ENCODE results near the gene JMJD8.

Gene JMJD8

GRCh38 chr16:631808-632358 is 52.3 kb downstream of the JMJD8 start:
- H3K27ac Mint-ChIP-seq = no peak overlapping the region
- H3K9me3 Mint-ChIP-seq = no peaks in the 10 kb centered on the region
- ATAC-seq = no peak
- H3K4me3 Mint-ChIP-seq = no peak overlapping the region
- no peaks in the 10 kb centered on the region for H3K27me3 Mint-ChIP-seq
- H3K36me3 Mint-ChIP-seq = peaks cover 11% of the 10 kb centered on the region
- H3K4me1 Mint-ChIP-seq = peaks cover 24% of the 10 kb centered on the region
